NCI-H1105 treated with DMSO at 0.1 percent for 48 hours (cell line): ENCODE results near the gene PTPRG.

ENCODE experiments used
- DNase-seq: peaks from one replicate; lab custom pipeline; 2025; lab: John Stamatoyannopoulos, UW

The PTPRG gene

DNA sequence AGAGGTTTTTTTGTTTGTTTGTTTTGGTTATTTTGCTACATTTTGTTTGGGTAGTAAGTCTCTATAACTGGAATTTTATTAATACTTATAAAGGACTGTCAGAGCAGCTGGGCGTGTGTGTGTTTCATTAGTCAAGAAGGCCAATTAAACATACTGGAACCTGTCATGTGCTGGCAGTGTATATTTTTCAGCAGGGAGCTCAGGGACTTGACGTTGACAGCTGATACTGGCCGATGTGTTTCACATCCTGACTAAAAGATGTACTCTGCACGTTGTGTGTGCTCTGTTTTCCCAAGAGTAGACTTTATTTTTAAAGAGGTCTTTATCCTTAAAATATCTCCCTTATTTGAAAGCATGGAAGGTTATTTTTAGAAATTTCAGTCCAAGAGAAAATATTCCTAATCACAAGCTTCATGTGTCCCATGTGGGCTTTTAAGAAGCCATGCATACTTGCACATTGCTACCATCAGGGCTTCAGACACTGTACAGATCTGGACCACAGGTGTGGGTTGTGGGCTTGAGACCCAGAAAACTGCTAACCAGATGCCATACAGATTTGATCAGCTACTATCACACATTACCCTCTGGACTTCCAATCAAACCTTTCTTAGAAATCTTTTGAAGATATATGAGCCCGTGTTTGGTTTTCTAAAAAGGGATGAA lies 676.0 kb downstream of the PTPRG start:
- DNase-seq: no peak

DNA sequence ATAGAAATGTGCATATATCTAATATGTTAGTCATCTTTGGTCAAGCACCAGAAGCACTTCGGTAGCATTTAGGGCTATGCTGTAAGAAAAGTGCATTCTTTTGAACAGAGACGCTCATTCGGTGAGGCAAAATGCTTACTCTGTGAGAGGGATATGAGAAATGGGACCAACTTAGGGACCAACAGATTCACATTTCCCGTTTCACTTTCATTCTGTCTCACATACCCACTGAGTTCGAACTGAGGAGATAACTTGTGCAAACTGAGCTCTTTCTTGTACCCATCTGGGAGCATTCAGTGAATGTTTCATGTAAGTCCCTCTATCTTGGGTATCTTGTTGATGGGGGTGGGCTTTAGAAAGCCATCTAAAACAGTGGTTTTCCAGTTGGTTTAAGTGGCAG lies 676.6 kb downstream of the PTPRG start:
- DNase-seq: no peak

DNA sequence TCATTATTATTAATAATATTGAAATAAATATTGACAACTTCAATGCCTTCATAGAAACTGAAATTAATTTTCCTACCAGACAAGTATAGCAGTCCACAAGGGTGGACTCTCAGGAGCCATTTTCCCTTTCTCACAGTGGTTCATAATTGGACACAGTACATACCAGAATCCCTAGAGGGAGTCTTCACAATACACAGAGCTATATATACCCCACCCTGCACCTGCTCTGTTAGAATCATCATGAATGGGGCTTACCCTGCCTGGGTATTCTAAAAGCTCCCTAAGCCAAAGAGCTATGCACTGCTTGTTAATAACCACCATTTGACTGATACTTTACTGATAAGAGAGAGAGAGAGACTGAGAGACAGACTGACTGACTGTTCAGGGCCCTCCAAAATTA lies 677.1 kb downstream of the PTPRG start:
- no peak for DNase-seq

DNA sequence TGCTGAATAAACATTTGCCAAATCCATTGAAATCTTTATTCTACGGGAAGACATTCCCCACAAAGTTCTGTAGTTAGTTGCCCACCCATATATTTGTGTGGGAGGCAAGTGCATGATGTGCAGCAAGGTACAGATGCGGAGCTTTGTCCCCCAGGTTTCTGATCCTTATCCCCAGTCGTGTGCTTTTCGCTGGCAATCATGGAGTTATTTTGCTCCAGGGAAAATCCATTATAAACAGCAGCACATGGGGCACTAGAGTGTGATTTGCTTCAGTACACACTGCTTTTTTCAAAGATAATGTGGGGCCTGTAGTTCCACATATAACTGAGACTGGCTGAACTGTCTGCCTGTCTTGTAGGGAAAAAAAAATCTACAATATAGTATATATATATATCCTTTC lies 679.9 kb downstream of the PTPRG start:
- no peak for DNase-seq

DNA sequence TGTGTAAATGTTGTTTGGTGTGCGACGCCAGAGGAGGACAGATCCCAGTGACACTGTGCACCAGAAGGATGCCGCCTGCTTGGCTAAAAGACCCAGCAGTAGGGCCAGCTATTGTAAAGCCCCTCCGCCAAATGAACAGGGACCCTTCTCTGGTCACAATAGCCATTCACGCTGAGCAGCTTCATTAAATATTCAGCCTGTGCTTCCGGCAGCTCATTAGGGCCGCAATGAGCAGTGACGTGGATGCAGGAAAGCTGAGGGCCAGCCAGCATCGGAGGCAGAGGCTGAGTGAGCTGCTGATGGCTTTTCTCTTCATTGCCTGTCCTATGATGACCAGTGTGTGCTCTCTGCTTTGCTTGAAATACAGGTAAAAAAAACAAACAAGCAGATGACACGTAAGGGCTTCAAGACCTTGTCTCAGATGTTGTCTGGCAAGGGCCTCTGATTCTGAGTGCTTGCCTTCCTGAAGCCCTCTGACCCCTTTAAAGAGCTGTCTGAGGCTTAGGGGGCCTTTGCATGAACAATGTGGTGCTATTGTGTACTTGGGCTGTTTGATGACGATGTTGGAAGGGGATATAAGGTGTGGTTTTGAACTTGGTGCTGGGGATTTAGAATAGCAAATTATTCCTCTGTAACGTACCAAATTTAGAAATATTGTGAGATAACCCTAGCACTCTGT lies 681.6 kb downstream of the PTPRG start:
- no peak for DNase-seq

DNA sequence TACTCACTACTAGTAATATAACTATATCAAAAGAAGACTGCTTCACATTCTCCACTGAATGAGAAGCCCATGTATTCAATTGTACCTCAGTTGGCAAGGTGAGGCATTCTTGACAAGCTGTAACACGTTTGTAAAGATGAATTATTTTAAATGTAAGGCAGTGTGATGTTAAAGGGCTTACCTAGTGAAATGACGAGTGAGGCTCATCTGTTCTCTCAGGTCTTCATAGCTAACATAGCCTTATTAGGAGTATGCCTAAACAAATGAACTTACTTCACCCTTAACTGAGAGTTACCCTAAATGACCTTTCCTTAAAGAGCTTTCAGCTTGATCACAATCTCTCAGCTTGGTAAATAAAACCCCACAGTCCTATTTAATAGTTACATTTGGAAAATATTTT lies 684.7 kb downstream of the PTPRG start:
- peak; percentile 7 for DNase-seq

DNA sequence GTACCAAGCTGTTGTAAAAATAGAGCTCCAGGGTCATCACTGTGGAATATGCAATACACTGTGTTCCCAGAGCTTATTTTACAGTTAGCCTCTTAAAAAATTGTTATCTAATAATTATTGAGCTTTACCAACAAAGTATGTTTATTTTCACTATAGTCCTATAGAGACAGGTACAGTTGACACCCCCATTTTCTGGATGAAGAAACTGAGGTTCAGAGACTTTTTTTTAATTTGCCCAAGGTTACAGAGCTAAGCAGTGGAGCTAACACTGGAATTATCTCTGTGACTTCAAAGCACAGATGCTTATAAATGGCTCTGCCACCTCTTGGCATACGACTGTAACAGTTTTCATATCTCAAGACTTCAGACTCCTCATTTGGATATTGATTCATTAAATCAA lies 685.6 kb downstream of the PTPRG start:
- no peak for DNase-seq

DNA sequence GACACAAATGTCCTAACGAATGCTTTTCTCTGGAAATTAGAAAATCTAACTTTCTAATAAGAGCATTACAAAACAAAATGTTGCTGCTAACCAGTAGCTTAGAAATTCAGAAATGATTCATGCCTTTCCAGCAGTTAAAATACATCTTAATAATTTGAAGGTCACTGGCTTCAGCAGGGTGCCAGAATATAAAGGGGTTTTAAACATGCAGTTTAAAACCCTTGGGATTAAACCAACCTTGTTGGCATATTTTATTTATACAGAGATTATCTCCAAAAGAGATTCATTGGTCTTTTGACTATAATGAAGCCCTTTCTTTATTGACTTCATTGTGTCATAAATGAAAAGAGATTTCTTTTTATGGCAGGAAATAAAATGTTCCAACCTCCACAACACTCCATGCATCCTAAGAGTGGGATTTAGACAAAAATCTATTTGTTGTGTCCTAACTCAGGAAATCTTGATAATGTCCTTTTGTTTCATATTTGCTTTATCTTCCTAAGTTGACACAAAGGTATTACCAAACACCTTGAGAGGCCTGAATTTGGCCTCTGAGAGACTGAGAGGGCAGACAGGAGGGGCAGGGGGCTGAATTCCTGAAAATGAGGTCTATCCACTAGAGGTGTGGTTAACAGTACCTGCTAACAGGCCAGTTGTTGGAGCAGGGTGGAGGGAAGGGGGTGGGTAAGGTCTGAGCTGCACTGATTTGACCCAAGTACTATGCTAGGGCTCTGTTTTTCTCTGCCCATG lies 687.5 kb downstream of the PTPRG start:
- DNase-seq: no peak

DNA sequence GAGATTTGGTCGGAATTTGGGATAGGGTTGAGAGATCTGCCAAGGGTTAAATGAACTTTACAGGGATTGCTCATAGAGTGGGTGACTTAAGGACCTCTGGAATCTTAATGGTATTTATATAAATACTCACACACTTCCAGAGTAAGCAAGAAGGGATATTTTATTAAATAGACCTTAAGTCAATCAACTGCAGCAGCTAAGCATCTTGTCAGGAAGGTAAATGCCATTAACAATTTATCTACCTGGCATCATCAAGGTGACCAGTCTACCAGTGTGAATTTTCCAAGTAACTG lies 688.1 kb downstream of the PTPRG start:
- no peak for DNase-seq

DNA sequence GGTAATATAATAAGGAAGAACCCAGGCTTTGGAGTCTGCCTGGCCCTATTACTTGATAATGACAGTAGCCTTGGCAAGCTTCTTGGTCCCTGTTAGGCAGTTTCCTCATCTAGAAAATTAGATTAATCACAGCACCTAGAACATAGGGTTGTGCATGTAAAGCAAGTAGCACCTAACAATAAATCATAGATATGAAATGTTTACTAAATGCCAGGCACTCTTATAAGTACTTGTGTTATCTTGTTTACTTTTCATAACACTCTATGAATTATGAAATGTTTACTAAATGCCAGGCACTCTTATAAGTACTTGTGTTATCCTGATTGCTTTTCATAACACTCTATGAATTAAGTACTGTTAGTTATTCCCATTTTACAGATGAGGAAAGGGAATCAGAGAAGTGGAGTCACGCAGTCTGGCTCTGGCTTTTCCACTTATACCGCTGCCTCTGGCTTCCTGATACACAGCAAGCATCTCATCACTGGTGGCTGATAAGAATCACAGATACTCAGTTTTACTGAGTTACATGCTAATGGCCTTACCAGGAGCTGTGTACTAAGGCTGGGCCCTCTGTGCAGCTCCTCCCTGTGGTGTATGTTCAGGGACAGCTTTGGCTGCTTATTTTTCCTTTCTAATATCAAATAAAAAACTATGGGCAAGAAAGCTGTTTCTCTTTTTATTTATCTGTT lies 688.6 kb downstream of the PTPRG start:
- DNase-seq: no peak

DNA sequence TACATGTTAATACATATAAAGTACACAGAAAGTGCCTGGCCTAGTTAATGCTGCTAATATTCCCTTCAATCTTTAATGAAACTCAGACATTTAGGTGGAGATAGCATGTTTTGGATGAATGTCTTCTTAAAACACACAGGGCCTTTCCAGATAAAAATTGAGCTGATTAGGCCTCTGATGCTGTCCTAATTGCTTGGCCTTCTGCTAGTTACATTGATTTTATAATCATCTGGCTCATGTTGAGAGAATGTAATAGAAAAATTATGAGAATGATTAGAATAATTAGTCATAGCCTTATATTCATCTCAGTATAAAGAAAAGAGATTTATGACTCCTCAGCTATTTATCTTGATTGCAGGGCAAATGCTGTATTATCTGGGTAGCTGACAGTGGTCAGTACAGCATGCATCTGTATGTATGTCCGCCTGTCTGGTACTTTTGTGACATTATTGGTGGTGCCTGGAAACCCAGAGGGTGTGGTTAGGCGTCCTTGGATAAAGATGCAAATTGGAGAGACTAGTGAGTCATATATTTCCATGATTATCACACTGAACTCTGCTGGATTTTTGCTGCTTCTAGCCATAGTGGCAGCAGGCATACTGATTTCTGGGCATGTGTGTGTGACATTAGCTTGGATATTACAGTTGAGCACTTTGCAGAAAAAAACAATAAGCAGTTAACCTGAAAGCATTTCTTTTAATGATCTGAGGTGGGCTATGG lies 691.2 kb downstream of the PTPRG start:
- no peak for DNase-seq

DNA sequence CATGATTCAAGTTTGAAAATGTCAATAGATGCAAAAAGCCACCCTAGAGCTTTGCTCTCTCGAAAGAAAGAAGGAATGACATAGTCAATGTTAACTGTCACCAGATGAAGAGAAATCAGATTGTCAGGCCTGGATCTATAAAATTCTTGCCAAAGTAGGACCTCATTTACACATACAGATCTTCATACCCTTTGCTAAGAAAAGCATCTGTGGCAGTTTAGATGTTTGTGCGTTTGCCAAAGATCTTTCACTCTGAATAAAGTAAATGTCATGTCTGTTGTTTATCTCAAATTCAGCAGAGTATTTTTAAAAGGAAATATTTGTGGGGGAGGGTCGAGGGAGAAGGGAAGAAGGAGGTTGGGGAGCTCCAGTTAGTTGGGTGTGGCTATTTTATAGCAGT lies 692.6 kb downstream of the PTPRG start:
- no peak for DNase-seq

DNA sequence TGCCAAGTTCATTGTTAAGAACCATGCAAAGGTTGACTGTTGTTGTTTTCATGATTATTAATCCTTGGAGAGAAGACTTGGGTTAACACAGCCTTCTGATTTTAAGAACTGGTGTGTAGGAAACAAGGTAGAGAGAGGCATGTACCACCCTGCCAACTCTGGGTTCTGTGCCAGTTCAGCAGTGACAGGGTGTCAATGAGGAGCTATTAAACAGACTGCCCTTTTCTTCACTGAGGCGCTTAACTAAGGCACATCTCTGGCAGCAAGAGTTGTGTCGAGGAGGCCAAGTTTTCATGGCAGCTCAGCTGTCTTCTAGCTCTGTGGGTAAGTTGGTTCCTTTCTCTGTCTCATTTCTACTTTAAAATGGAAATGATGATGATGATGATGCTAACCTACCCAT lies 694.4 kb downstream of the PTPRG start:
- no peak for DNase-seq

DNA sequence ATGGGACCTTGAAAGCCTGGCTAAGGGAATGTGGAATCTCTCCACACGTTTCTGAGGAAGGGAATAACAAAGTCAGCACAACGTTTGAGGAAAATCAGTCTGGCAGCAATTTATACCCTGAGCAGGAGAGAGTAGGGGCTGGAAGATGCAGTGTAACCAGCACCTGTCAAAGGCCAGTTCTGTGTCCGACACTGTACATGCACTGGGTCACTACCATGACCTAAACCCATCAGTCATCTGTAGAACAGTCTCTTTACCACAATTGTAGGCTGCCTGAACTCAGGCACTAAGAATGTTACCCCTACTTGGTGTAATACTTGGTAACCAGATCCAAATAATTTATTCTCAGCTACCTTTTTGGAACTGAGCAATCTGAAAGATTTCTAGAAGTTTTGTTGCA lies 698.6 kb downstream of the PTPRG start:
- DNase-seq: no peak

DNA sequence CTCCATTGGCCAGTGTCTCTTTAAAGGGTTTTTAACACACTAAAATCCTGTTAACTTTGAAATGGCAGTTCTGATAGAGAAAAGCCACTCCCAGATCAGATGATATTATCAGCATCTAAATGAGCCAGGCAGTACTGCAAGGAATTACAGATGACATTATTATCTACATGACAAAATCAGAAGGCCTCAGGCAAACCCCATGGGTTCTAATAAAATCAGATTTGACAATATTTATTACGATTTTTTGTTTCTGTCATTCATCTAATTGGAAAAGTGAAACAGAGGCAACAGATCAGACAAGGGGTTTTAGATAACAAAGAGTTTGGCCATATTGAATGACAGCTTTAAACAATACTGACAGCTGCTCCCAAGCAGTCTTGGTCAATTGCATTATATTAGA lies 699.3 kb downstream of the PTPRG start:
- DNase-seq: no peak

DNA sequence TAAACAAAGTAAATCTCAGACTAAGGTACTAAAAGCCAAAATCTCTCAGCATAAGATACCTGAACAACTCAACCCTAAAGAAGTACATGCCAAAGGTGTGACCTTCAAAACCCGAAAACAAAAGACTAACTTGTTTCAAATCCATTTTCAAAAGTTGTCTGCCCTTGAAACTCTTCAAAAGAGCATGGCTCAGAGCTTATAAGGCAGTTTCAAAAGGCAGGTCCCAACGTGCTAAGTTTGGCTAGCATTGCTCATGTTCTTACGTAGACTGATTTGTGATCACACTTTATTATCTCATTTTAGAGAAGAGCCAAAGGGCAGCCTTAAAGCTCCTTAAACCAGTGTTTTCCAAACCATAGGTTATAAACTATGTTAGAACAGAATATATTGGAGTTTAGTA lies 699.8 kb downstream of the PTPRG start:
- peak; percentile 45 for DNase-seq

DNA sequence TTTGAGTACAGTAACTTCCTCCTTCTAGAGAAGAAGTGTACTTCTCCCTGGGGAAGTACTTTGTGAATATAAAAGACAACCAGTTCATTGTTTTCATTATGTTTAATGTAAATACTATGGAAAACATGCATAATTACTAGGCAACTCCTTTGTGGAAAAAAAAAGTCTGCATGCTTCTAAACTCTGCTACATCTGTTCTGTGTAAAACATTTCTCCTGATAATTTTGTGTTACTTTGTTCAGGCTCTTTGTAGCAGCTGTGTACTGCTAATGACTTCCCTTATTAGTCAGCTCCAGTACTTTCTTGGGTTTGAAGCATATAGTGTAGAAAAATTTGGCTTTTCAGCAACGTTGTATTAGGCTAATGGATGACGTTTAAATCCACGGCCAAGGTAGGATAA lies 700.4 kb downstream of the PTPRG start:
- no peak for DNase-seq

DNA sequence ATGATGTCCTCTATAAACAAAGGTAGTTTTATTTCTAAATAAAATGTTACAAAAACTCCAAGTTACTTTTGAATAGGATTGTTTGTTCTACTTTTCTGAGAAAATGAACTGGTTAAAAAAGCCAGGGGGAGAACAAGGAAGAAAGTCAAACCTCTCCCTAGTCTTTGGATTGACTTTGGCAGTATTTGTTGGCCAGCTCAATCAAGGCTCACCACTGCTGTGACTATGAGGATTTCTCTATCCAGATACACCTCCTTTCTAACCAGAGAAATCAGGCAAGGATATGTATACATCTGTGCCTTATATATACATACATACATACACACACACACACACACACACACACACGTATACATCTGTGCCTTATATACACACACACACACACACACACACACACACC lies 704.2 kb downstream of the PTPRG start:
- no peak for DNase-seq

DNA sequence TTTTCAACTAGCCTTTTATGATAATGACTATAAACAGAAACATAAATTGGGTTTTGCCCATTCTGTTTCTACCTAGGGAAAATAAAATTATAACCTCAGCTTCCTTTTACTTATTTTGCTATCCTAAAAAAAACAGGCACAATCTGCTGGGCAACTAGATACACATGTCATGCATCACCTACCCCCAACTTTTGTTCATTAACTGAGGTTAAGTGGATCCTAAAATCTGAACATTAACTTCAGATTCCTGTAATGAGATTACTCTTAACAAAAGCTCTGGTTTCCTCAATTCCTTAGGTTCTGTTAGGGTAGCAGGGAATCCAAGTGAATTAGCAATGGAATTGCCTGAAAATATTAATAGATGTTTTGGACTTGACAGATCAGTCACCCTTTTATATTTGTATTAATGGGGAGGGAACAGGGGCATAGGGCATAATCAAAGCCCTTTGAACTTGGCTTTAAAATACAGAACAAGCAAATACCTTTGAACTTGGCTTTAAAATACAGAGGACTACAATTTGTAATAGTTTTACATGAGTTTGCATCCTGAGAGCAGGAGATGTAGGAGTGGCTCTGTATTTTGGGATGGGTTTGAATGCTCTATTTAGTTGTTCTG lies 705.4 kb downstream of the PTPRG start:
- no peak for DNase-seq

DNA sequence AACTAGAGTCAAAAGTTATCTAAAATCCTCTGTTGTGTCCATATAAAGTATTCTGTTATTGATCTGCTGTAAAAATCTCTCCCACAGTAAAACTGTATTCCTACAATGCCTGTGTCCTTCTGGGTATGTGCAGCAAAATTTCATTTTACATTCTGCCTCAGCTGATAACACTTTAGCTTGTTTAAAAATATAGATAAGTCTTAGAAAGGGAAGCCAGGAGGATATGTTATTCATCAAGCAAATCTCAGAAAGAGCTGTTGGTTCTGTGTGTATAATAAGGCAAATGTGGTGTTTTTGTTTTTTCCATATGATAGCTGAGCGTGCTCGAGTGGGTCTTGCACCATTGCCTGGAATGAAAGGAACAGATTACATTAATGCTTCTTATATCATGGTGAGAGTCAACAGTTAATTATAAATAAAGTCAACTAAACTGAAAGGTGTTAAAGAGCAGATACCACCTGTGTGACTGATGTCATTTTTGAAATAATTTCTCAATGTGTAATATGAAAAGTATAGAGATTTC lies 715.3 kb downstream of the PTPRG start:
- no peak for DNase-seq

DNA sequence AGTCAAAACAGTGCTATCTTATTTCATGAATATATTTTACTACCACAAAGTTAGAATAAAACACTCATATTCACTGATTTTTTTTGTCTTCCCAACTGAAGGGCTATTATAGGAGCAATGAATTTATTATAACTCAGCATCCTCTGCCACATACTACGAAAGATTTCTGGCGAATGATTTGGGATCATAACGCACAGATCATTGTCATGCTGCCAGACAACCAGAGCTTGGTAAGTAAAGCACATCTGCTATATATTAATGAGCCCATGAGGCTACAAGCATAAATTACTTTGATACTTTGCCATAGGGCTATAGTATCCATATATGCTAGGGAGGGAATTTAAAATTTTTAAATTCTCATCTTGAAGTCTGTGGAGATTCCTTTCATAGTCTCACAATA lies 716.1 kb downstream of the PTPRG start:
- DNase-seq: no peak

DNA sequence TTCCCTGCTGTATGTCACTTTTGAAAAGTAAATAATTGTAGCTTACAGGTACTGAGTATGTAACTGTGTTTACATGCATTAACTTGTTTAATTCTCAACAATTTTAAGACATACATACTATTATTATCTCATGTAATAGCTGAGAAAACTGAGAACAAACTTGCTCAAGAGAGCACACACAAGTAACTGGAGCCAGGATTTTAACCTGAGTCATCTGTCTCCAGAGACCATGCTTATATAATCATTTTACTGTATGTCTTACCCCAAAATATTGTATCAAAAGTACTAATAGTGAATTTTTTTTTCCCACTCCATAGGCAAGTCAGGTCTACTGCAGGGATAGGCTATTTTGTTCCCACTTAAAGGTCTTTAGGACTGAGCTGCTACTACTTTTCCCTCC lies 716.6 kb downstream of the PTPRG start:
- DNase-seq: no peak
